Measurements from ENCODE around the gene TMEM182. TPM values are rescaled to one million over a fixed set of nuclear protein-coding genes. Genes with fewer than 3 reads are reported as not detected.

Gene TMEM182
- polyA plus RNA-seq, 1 donor (not counting 4 experiments of a cell fraction or from before 2014, with no cell fraction given): 3.5 TPM

DNA sequence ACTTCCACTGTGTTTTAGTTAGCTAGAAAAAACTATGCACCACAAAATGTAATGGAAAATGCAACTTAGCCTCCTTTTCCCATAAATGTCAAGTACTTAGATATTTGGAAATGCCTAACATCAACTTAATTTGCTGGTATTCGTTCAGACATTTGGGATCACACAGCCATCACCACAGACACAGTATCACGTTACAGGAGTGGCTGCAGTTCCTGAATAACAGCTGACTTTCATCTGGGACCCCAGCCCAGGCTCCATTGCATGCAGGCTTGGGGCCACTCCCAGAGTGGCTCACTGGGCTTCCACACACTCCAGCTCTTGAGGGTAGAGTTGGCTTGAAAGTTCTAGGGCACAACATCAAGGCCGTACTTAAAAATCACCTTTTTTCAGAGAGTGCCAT is 9.3 kb downstream of the TMEM182 start:
- Histone ChIP-seq H3K9ac (ENCODE audit: control insufficient read depth, extremely low read depth, insufficient read depth, low read length) (no peak overlapping the region), H2AFZ (ENCODE audit: control insufficient read depth, low read length) (no peak overlapping the region), H3K27ac (ENCODE audit: control insufficient read depth, insufficient read depth, low read length) (no peak overlapping the region), H3K79me2 (ENCODE audit: control insufficient read depth, insufficient read depth, low read length) (no peaks in the 10 kb centered on the region), H3K4me3 (ENCODE audit: control insufficient read depth in 2 of 3, extremely low read depth in 1 of 3, insufficient read depth in 2 of 3, low read depth in 1 of 3, low read length in 3 of 3) (no peak overlapping the region), H3K36me3 (ENCODE audit: control insufficient read depth in 2 of 2, extremely low read depth in 1 of 2, insufficient read depth in 2 of 2, low read length in 2 of 2) (no peaks in the 10 kb centered on the region), H3K27me3 (ENCODE audit: control insufficient read depth, extremely low read depth, insufficient read depth, low read length) (no peaks in the 10 kb centered on the region), H3K4me1 (ENCODE audit: control insufficient read depth, extremely low read depth, insufficient read depth, low read length) (no peaks in the 10 kb centered on the region), H3K9me3 (ENCODE audit: control insufficient read depth, low read depth, low read length) (no peaks in the 10 kb centered on the region), H3K9me1 (ENCODE audit: control insufficient read depth, extremely low read depth, insufficient read depth, low read length) (no peaks in the 10 kb centered on the region), H3K4me2 (ENCODE audit: control insufficient read depth, extremely low read depth, insufficient read depth, low read depth, low read length) (no peak overlapping the region), H4K20me1 (ENCODE audit: control insufficient read depth, extremely low read depth, insufficient read depth, low read length) (no peaks in the 10 kb centered on the region)
- DNase-seq (ENCODE audit: low read depth, low spot score) (no peak), FAIRE-seq (no peak)
- dilution Hi-C loops (cut with MboI; ENCODE audit: extremely low pct_ligation_motif_present, low sequenced_read_pairs): no loop called here
- no peak for TF ChIP-seq EZH2 (IDR thresholded peaks at IDR 0.05; ENCODE audit: low read length)
- TF ChIP-seq, protein P1, sequence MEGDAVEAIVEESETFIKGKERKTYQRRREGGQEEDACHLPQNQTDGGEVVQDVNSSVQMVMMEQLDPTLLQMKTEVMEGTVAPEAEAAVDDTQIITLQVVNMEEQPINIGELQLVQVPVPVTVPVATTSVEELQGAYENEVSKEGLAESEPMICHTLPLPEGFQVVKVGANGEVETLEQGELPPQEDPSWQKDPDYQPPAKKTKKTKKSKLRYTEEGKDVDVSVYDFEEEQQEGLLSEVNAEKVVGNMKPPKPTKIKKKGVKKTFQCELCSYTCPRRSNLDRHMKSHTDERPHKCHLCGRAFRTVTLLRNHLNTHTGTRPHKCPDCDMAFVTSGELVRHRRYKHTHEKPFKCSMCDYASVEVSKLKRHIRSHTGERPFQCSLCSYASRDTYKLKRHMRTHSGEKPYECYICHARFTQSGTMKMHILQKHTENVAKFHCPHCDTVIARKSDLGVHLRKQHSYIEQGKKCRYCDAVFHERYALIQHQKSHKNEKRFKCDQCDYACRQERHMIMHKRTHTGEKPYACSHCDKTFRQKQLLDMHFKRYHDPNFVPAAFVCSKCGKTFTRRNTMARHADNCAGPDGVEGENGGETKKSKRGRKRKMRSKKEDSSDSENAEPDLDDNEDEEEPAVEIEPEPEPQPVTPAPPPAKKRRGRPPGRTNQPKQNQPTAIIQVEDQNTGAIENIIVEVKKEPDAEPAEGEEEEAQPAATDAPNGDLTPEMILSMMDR (optimal IDR thresholded peaks at IDR 0.05 in 1 of 3, IDR thresholded peaks at IDR 0.05 in 1 of 3, conservative IDR thresholded peaks at IDR 0.05 in 1 of 3; ENCODE audit: extremely low read depth in 1 of 3, insufficient read depth in 2 of 3, low read length in 3 of 3): no peak

DNA sequence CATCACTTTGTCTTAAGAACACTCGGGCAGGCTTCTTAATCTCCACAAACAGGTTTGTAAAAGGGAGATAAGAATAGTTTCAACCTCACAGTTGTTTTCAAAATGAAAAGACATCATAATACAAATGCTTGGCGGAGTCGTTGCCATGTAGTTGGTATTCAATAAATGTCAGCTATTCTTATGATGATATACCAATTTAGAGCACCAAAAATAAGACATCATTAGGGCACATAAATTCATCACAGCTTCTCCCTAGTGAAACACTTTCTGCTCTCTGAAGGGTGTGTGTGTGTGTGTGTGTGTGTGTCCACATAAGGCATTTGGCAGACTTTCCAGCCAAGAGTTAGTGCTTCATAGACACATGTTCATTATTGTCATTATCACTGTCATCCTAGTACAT is 10.8 kb downstream of the TMEM182 start:
- Histone ChIP-seq H3K27me3 (ENCODE audit: control insufficient read depth, extremely low read depth, insufficient read depth, low read length) (no peaks in the 10 kb centered on the region), H2AFZ (ENCODE audit: control insufficient read depth, low read length) (no peak overlapping the region), H3K4me1 (ENCODE audit: control insufficient read depth, extremely low read depth, insufficient read depth, low read length) (no peaks in the 10 kb centered on the region), H3K79me2 (ENCODE audit: control insufficient read depth, insufficient read depth, low read length) (no peaks in the 10 kb centered on the region), H3K9me3 (ENCODE audit: control insufficient read depth, low read depth, low read length) (no peaks in the 10 kb centered on the region), H3K9ac (ENCODE audit: control insufficient read depth, extremely low read depth, insufficient read depth, low read length) (no peak overlapping the region), H3K36me3 (ENCODE audit: control insufficient read depth in 2 of 2, extremely low read depth in 1 of 2, insufficient read depth in 2 of 2, low read length in 2 of 2) (no peaks in the 10 kb centered on the region), H3K4me2 (ENCODE audit: control insufficient read depth, extremely low read depth, insufficient read depth, low read depth, low read length) (no peak overlapping the region), H4K20me1 (ENCODE audit: control insufficient read depth, extremely low read depth, insufficient read depth, low read length) (no peaks in the 10 kb centered on the region), H3K27ac (ENCODE audit: control insufficient read depth, insufficient read depth, low read length) (no peak overlapping the region), H3K9me1 (ENCODE audit: control insufficient read depth, extremely low read depth, insufficient read depth, low read length) (no peaks in the 10 kb centered on the region), H3K4me3 (ENCODE audit: control insufficient read depth in 2 of 3, extremely low read depth in 1 of 3, insufficient read depth in 2 of 3, low read depth in 1 of 3, low read length in 3 of 3) (no peak overlapping the region)
- no peak for FAIRE-seq
- no peak for TF ChIP-seq EZH2 (IDR thresholded peaks at IDR 0.05; ENCODE audit: low read length)
- TF ChIP-seq, protein P1 (optimal IDR thresholded peaks at IDR 0.05 in 1 of 3, IDR thresholded peaks at IDR 0.05 in 1 of 3, conservative IDR thresholded peaks at IDR 0.05 in 1 of 3; ENCODE audit: extremely low read depth in 1 of 3, insufficient read depth in 2 of 3, low read length in 3 of 3): no peak
- no peak for DNase-seq (ENCODE audit: low read depth, low spot score)
- dilution Hi-C loops (cut with MboI; ENCODE audit: extremely low pct_ligation_motif_present, low sequenced_read_pairs): no loop called here

Measured in keratinocyte (primary cell).